SIG-M5 (cell line): ENCODE measurements around the gene ENDOU.

Source experiments
- DNase-seq: peaks from one replicate; lab custom pipeline; 2025; lab: John Stamatoyannopoulos, UW

The ENDOU gene

GRCh38 chr12:47757364-47757839, 32.1 kb upstream of the ENDOU start:
- DNase-seq = no peak

DNA sequence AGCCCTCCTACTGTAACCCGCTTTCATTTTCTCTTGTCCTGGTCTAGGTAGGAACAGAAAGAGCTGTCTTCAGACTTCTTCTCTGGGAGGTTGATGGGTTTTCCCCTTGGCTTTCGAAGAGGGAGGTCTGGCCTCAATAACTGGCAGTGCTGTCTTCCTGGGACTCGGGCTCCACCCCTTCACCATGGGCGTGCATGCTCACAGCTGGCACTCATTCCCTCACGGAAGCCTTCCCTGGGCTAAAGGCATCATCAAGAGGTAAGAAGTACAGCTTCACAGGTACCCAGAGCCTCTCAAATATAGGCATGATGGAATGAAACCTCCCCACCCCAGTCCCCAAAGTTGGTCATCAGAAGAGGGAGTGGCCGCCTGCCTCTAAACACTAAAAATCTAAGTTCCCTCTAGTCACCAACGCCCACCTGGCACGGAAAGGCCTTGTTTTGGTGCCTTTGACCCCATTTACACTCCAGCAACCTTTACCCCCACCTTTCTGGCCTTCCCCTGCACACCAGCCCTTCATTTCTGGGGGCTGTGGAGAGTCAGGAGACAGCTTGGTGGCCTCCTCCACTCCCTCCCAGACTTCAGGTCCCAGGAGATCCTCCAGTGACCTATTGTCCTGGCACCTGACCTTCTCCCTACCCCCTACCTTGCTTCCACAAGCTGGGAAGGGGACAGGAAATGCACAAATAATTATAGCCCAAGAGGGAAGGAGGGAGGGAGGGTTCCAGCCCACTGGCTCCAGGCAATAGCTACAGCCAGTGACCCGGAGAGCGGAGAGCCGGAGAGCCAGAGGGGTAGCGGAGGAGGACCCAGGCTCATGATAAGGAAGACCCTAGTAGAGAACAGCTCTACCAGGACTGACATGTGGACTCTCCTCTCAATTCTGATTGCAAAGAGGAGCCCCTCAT, 30.6 kb upstream of the ENDOU start:
- no peak for DNase-seq

DNA sequence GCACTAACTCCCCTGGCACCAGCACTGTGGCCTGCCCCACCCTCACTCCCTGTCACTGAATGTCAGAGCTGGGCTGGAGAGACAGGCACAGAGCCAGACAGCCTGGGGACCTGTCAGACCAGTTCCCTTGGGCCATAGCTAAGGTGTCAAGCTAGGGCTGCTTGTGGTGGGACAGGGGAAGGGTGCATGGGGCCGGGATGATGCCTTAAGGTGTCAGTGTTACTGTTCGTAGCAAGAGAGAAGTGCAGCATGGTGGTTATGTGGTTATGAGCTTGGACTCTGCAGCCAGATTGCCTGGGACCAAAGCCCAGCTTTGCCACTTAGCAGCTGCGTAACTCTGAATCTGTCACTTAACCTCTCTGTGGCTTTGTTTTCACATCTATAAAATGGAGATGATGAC, 29.6 kb upstream of the ENDOU start:
- DNase-seq = no peak

DNA sequence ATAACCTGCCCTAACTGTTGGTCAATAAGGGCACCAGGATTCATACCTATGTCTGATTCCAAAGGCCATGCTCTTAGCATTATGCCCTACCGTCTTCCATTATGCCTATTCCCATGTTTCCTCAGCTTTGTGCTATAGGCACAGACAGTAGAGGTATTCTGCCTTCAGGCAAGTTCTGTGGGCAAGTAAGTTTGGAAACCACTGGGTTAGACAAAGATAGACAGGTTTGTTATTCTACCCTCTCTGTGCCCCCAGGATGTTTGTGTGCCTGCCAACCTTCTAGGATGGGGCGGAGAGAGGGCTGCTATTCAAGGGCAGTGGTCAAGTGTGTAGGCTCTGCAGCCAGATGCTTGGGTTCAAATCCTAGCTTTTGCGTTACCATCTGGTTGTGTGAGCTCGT, 28.8 kb upstream of the ENDOU start:
- DNase-seq = no peak

DNA sequence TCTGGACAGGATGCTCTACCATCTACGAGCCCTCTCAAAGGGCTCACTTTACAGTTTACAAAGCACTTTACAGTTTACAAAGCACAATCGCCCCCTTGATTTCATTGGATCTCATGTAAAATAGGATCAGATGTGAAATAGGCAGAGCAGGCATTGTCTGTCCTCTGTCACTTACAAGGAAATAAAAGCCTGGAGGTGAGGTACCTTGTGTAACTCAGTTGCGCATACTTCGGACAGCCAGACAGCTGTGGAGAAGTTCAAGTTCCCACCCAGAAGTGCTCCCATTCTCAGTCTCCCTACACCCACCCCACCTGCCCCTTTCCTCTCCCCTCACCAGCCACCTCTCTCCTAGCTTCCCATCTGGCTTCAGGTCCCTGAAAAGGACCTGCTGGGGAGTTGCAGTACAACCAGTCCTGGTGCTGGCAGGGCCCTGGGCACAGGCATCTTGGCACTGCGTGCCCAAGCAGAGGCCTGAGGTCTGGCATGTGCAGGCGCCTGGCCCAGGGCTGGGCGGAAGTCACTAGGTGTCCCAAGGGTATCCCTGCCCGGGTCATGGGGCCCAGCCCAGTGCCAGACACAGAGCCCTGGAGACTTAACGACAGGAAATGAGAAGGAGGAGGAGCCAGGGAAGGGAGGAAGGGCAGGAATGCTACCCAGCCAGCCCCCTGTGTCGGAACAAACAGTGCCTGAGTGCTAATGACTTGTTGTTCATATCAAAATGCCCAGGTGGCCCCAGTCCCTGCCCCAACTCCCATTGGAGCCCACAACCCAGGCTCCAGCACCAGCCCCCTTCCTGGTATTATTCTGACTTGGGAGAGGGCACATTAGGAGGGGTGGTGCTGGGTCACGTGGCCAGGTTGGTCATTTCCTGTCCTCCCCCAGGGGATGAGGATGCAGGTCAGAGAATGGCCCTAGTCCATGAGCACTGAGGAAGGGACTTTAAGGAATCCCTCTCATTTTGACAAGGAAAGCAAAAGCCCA, 28.0 kb upstream of the ENDOU start:
- DNase-seq = no peak

DNA sequence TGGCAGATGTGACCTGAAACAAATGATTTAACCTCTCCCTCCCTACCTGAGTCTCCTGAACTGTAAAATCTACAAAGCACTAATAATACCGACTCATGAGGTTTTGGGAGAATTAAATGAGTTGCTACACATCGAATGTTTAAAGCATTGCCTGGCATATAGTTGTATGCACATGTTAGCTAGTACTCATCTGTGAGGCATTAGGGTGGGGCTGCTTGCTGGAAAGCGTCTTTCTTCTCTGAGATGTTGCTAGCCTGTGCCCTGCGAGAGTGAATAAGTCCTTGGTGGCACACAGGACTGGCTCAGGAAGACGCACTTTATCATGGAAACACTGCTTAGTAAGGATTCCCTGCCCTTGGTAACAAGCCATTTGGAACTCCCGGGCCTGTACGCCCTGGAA, 27.3 kb upstream of the ENDOU start:
- DNase-seq = no peak

GRCh38 chr12:47752121-47752520, 26.8 kb upstream of the ENDOU start:
- no peak for DNase-seq

GRCh38 chr12:47751561-47751960, 26.3 kb upstream of the ENDOU start:
- no peak for DNase-seq

DNA sequence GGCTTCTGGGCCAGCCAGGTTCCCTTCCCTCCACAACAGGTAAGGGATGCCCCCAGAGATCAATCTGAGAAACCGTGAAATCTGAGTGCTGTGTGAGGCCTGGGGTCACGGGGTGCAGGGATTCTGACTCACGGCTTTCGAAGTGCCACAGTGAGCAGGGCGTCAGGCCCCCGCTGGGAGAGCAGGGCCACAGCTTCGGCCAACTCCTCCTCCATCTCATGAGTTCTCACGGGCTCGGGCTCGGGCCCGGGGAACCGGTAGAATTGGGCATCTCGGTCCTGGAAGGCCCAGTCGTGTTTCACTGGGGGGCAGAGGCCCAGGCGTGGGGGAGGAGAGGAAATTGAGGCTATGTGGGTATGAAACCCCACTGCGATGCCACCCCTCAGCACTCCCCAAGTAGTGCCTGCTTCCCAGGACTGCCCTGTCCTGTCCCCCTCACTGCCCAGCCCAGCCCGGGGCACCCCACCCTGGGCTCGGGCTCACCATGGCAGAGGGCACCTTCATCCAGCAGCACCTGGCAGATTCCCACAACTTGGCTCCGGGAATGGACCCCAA, 25.7 kb upstream of the ENDOU start:
- no peak for DNase-seq

- no peak for DNase-seq
Measured at GRCh38 chr12:47750229-47750798, 25.0 kb upstream of the ENDOU start.

DNA sequence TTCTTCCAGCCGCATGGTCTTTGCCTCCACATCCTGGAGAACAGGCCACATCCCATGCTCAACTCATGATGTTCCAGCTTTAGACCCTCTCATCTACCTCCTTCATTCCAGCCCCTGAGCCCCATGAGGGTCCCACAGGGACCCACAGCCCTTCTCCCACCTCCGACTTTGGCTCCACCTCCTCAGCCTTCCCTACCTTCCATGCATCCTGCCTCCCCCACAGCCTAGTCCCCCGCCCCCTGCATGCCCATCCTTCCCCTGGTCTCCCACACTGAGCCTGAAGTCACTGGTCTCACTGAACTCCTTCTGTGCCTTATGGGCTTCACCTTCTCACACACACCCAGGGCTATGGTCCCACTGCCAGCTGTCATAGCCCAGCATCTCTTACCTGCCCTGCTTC, 23.6 kb upstream of the ENDOU start:
- DNase-seq = no peak

- DNase-seq = no peak
Measured at GRCh38 chr12:47748507-47748828, 23.2 kb upstream of the ENDOU start.

DNA sequence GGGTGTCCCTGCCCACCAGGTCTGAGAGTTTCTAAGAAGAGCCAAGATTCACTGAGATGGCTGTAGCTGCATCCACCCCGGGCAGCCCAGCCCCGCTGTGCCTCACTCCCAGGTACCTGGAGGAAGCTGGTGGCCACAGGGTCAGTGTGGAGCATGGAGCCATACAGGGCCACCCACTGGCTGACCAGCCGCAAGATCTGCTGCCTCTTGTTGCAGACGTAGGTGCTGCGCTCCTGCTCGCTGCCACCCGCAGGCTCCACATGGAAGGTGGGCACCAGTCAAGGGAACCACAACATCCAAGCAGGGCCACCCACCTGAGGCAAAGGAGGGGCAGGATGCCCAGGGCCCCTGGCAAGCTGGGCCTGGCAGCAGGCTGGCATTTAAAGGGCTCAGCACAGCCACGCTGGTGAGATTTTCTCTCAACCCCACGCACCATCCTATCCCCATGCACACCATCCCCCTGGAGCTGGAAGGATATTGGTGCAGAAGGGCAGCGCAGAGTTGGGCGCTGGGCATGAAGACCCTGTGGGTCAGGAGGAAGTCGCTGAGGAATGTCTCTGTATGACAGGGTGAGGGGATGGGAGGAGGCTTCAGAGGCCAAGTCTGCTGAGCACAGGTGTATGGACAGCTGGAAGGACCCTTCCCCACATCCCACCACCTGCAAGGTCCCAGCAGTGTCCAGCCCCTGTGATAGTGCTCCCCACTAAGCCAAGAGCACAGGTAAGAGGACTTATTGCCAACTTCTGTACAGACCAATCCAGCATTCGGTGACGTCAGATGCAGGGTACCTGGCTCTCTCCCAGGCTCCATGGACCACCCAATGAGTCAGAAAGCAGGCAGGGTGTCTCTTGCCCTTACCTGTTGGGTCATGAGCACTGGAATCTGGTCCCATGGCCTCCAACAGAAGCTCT, 22.6 kb upstream of the ENDOU start:
- no peak for DNase-seq

- DNase-seq = no peak
Measured at GRCh38 chr12:47747126-47747525, 21.8 kb upstream of the ENDOU start.

DNA sequence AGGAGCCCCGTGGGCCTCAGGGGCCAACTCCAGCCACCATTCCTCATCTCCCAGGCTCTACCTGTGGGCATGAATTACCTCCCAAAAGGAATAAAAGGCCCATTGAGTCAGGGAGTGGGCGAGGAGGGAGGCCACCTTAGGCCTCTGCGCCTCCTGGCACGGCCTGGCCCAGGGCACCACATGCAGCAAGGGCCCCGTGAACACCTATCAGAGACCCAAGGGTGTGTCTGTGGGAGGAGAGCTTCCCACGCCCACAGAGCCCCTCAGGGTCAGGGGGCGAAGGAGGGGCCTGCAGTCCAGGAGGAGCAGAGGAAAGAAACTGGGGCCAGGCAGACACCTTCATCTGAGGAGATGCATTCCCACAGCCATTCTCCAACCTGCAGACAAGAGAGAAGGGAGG, 21.2 kb upstream of the ENDOU start:
- no peak for DNase-seq

DNA sequence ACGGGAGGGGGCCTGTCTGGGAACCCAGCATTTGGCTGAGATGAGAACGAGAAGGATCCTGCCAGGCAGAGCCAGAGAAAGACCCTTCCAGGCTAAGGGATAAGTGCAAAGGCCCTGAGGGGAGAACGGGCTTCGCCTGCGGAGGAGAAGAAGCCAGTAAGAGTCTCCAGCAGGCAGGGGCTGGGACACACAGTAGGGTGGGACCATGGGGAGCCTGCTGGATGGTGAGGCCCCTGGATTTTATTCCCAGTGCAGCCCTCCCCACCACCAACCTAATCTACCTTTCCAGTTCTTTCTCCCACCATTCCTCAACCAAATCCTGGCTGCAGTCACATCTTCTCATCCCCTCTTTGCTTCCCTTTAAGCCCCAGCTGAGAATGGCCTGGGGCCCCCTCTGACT, 20.8 kb upstream of the ENDOU start:
- DNase-seq = no peak

- DNase-seq = no peak
Measured at GRCh38 chr12:47745485-47746041, 20.3 kb upstream of the ENDOU start.

- no peak for DNase-seq
Measured at GRCh38 chr12:47744778-47745436, 19.6 kb upstream of the ENDOU start.

DNA sequence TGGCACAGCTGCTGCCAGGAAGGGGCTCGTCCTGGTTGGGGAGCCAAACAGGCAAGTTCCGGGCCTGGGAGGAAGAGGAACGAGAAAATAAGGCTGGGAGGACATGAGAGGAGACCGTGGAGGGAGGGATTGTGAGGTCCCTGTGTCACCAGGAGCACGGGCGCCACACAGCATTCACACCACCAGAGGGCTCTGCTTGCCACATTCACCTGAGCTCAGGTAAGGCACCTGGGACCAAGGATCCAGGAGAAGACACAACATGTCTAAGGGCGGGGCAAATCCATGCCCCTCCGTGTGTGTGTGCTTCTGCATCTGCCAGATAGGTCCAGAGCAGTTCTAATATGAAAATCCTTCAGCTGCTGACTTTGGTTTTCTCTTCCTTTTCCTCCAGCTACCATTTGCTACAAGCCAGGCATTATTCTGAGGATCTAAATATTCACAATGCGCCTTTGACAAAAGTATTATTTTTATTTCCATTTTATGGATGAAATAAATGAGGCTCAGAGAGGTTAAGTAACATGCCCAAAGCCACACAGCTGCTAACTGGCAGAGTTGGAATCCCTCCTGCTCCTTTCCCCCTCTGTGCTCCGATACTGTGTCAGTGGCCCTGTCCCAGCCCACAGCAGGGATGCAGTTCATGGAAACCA, 18.8 kb upstream of the ENDOU start:
- DNase-seq = no peak
